Measurements from ENCODE around the gene UBE2O.

UBE2O gene

GRCh38 chr17:76471498-76472257 is 18.7 kb upstream of the UBE2O start:
- H3F3A ChIP-seq (ENCODE audit: control insufficient read depth, insufficient read depth), result no peaks in the 10 kb centered on the region
- peaks cover 44% of the 10 kb centered on the region for H3K36me3 ChIP-seq (ENCODE audit: control insufficient read depth, low read length)
- H3K79me2 ChIP-seq (ENCODE audit: control insufficient read depth, low read length), result no peaks in the 10 kb centered on the region
- TF ChIP-seq EZH2phosphoT487 (IDR thresholded peaks at IDR 0.05; ENCODE audit: borderline replicate concordance, low read length), result no peak
- no peak for TF ChIP-seq CTCF (IDR thresholded peaks at IDR 0.05; ENCODE audit: low read depth, low read length, poor library complexity, severe bottlenecking)
- H3K27me3 ChIP-seq (ENCODE audit: control insufficient read depth, low read length), result no peaks in the 10 kb centered on the region
- no peaks in the 10 kb centered on the region for H3K9me3 ChIP-seq (ENCODE audit: control insufficient read depth, insufficient read depth, low read length)
- H3K4me1 ChIP-seq (ENCODE audit: control insufficient read depth, low read length), result peaks cover 3% of the 10 kb centered on the region
- H3K9me2 ChIP-seq (replicated peaks; ENCODE audit: control insufficient read depth, low read length), result no peaks in the 10 kb centered on the region
- H3K4me2 ChIP-seq (ENCODE audit: low read length), result no peak overlapping the region
- no peaks in the 10 kb centered on the region for H4K20me1 ChIP-seq (ENCODE audit: control insufficient read depth, insufficient read depth, low read depth, low read length)
- no peak overlapping the region for H3K4me3 ChIP-seq (ENCODE audit: low read length)
- no peak overlapping the region for H3K27ac ChIP-seq (ENCODE audit: low read depth, low read length)

GRCh38 chr17:76469991-76470739 is 17.2 kb upstream of the UBE2O start:
- no peaks in the 10 kb centered on the region for H4K20me1 ChIP-seq (ENCODE audit: control insufficient read depth, insufficient read depth, low read depth, low read length)
- H3K27me3 ChIP-seq (ENCODE audit: control insufficient read depth, low read length), result no peaks in the 10 kb centered on the region
- peaks cover 16% of the 10 kb centered on the region for H3K4me1 ChIP-seq (ENCODE audit: control insufficient read depth, low read length)
- H3K79me2 ChIP-seq (ENCODE audit: control insufficient read depth, low read length), result no peaks in the 10 kb centered on the region
- no peak overlapping the region for H3K4me2 ChIP-seq (ENCODE audit: low read length)
- no peaks in the 10 kb centered on the region for H3F3A ChIP-seq (ENCODE audit: control insufficient read depth, insufficient read depth)
- H3K4me3 ChIP-seq (ENCODE audit: low read length), result no peak overlapping the region
- H3K9me2 ChIP-seq (replicated peaks; ENCODE audit: control insufficient read depth, low read length), result no peaks in the 10 kb centered on the region
- H3K27ac ChIP-seq (ENCODE audit: low read depth, low read length), result no peak overlapping the region
- no peaks in the 10 kb centered on the region for H3K9me3 ChIP-seq (ENCODE audit: control insufficient read depth, insufficient read depth, low read length)
- peaks cover 44% of the 10 kb centered on the region for H3K36me3 ChIP-seq (ENCODE audit: control insufficient read depth, low read length)
- TF ChIP-seq CTCF (IDR thresholded peaks at IDR 0.05; ENCODE audit: low read depth, low read length, poor library complexity, severe bottlenecking) (no peak), EZH2phosphoT487 (IDR thresholded peaks at IDR 0.05; ENCODE audit: borderline replicate concordance, low read length) (no peak)

- Histone ChIP-seq H3F3A (ENCODE audit: control insufficient read depth, insufficient read depth) (no peaks in the 10 kb centered on the region), H3K27ac (ENCODE audit: low read depth, low read length) (no peak overlapping the region), H3K9me2 (replicated peaks; ENCODE audit: control insufficient read depth, low read length) (no peaks in the 10 kb centered on the region), H3K9me3 (ENCODE audit: control insufficient read depth, insufficient read depth, low read length) (no peaks in the 10 kb centered on the region), H3K4me3 (ENCODE audit: low read length) (no peak overlapping the region), H3K79me2 (ENCODE audit: control insufficient read depth, low read length) (no peaks in the 10 kb centered on the region), H3K4me2 (ENCODE audit: low read length) (no peak overlapping the region), H3K36me3 (ENCODE audit: control insufficient read depth, low read length) (peaks cover 38% of the 10 kb centered on the region), H4K20me1 (ENCODE audit: control insufficient read depth, insufficient read depth, low read depth, low read length) (no peaks in the 10 kb centered on the region), H3K27me3 (ENCODE audit: control insufficient read depth, low read length) (no peaks in the 10 kb centered on the region), H3K4me1 (ENCODE audit: control insufficient read depth, low read length) (peaks cover 16% of the 10 kb centered on the region)
- TF ChIP-seq CTCF (IDR thresholded peaks at IDR 0.05; ENCODE audit: low read depth, low read length, poor library complexity, severe bottlenecking) (no peak), EZH2phosphoT487 (IDR thresholded peaks at IDR 0.05; ENCODE audit: borderline replicate concordance, low read length) (no peak)
Measured at GRCh38 chr17:76469076-76469990, 16.4 kb upstream of the UBE2O start.
